ENCODE data around the gene SLF2.

SLF2 gene

DNA sequence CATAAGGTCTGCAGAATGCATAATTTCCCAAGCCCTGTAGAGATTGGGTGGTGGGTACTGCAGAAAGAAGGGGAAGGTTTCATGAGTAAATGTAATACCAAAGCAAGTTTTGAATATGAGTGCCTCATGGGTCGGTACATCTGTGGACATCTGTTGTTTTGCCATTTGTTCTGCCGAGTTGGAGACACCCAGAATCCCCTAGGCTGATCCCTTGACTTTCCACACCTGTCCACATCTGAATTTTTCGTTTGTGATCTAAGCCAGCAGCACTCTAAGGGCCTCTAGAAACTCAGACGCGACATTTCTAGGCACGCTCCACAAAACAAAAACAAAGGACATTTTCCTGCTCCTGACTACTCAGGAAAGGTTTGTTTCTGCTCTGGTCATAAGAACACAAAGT is 11.7 kb upstream of the SLF2 start:
- DNase-seq, result no peak

DNA sequence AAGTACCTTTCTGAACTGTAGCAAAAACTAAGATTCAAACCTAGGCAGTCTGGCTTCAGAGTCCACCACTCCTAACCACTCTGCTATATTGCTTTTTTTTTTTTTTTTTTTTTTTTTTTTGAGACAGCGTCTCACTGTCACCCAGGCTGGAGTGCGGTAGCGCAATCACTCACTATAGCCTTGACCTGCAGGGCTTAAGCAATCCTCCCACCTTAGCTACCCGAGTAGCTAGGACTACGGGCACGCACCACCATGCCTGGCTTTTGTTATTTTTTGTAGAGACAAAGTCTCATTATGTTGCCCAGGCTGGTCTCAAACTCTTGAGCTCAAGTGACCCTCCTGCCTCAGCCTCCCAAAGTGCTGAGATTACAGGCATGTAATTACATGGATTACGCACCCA is 10.1 kb upstream of the SLF2 start:
- no peak for DNase-seq

DNA sequence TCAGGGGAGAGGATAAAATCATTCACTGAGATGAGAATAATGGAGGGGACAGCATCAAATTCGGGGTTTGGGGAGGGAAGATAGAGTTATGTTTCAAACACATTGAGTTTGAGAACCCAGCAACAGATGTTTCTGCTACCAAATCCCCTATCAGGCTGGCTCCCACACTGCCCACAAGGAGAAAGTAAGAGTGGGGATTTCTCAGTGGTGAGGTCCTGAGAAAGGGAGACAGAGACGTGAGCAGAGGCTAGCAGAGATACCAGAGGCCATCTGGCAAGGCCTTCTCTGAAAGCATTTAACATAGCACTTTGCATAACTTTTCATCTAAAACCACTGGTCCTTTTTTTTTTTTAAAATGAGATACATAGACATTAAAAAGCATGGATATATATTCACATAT is 7.8 kb upstream of the SLF2 start:
- DNase-seq, result no peak

DNA sequence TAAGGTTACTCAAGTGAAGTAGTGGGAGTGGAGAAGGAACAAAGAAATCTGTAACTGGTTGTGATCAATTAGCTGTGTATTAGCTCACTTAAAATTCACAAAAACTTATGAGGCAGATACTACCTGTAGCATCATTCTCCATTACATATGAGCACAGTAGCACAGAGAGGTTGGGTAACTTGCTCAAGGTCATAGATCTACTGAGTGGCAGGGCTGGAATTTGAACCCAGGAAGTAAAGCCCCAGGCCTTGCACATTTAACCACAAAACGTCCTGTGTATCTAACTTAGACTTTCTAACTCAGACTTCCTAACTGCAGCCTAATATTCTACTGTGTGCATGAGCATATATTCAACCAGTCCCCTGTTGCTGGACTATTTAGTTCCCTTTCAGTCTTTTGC is 5.6 kb upstream of the SLF2 start:
- no peak for DNase-seq

DNA sequence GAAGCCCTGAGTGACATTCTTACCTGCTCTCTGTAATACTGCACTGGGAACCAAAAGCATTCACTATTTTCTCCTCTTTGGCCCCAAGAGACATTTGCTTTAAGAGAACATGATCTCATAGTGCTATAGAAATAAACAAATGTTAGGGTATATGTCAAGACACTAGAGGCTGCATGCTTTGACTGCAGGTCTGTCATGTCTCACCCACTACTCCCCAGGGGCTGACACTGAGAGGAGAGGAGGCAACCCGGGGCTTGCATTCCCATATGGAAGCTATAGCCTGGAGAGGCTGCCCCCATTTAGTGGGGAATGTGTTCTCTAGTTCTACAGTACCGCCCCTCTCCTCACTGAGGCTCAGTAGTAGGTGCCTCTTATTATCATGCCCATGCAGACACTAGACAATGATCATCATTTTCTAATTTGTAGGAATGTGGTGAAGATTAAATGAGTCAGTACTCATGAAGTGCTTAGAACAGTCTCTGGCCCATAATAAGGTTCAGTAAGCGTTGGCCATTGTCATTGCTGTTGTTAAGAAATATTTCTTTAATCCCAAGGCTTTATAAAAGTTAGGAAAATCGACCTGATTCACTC is 4.9 kb upstream of the SLF2 start:
- DNase-seq, result no peak

DNA sequence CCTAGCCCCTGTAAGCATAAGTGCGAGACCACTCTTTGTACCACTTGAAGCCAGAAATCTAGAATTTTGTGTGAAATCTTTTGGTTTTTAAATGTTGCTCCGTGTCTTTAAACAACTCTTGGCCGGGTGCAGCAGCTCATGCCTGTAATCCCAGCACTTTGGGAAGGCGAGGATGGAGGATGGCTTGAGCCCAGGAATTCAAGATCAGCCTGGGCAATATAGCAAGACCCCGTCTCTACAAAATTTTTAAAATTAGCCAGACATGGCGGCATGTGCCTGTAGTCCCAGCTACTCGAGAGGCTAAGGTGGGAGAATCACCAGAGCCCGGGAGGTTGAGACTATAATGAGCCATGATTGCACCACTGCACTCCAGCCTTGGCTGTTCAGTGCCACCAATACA is 4.4 kb upstream of the SLF2 start:
- no peak for DNase-seq

DNA sequence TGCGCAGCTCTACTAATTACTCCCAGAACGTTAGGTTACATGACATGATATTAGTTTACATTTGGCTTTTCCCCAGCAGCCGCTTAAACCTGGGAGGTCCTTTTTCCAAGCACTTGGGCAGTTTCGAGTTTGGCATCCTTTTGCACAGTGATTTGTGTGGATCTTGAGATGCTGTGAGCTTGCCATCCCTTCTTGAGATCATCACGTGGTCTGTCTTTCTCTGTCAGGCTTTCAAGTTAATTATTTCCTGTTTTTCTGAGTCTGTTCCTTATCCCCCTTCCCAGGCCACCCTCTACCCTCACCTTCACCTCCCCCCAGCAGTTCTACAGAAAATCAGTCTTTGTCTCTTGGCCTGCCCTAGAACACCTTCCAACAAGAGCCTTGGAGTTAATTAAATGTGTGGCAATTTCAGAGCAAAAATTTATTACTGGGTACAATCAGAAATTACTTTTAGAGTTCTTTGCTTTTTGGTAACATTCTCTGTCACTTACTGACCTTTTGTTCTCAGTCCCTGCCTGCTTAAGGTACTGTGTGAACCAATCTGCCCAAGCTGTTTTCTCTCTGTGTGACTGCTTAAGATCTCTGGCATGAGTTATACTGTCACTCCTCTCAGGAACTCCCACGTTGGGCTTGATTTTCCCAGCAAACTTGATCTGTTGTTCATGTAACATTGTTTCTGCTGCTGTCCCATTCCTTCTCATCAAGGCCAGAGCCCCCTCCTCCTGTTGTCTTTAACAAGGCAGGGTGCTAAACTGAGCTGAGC is 3.1 kb upstream of the SLF2 start:
- DNase-seq, result no peak

DNA sequence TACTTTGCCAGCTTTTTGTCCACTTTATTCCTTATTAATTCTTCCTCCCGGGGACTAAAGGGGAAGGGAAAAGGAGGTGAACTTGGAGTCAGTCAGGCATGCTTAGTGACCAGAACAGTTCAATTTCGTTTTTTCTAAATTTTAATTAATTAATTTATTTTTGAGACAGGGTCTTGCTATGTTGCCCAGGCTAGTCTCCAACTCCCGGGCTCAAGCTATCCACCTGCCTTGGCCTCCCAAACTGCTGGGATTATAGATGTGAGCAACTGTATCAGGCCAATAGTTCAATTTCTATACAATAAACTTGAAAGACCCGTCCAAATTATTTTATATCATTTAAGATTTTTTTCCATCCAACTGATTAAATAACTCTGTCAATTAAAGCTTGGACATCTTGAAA is 1.3 kb upstream of the SLF2 start:
- no peak for DNase-seq

DNA sequence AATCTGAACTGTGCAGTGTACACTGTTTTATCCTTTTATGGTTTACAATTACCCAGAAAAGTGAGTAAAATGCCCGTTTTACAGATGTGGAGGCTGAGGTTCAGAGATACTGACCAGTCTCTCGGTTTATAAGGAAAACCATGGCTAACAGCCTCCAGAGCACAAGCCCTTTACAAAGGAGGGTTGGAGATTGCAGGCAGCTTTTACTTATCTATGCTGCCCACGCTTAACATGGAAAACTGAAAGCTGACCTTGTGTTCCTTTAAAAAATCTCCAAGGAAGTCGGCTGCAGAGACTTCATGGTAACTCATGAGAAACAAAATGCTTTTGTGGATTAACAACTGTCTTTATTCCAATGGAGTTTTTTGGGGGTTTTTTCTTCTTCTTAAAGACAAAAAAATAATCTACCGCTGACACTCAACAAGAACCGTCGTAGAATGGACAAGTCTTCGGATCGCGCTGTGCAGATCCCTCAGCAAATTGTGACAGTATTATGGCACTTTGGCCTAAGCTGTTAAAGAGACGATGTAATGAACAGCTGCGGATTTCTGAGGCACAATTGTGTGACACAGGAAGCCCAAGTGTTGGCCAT is 654 bp upstream of the SLF2 start:
- DNase-seq, result no peak

DNA sequence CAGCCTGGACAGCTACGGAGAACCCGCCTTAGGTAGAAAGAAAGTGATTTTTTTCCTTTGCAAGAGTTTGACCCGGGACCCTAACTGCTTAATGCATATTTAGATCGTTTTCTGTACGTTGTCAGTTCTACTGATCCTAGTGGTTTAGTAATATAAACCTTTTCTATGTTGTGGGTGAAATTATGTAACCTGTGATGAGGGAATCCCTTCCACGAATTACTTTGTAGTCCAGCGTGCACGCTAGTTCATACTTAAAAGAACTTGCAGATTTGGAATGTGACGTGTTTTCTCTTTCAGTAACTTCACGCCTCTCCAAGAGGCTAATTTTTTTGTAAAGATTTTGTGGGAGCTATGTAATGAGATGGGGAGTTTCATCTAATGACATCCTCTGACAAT is 705 bp downstream of the SLF2 start:
- DNase-seq, result no peak

DNA sequence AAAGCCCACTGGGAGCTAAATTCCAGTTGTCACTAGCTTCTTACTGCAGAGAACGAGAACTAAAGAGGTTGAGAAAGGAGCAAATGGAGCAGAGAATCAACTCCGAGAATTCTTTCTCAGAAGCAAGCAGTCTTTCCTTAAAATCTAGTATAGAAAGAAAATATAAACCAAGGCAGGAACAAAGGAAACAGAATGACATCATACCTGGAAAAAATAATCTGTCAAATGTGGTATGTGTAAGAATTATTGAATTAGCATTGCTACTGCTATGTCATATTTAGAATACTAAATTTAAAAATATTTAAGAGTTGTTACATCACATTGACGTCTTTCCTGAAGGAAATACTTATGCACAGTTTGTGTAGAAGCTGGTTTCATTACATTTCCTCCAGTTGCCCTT is 4.3 kb downstream of the SLF2 start:
- no peak for DNase-seq

DNA sequence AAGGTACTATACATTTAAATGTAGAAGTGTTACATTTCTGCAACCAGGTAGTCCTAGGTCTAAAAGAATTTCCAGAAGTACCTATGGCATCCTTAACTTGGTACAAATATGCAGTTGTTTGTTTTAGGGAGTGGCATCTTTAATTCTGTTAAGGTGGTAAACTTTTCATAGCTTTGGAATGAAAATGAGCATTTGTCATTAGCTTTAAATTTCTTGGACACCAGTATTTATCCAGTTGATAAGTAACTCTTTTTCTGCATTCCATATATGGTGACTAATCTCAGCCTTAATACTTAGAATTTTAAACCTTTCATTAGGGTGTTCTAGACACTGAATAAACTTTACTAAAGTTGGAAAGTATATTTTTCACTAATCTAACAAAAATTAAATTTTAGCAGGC is 10.8 kb downstream of the SLF2 start:
- DNase-seq, result no peak

DNA sequence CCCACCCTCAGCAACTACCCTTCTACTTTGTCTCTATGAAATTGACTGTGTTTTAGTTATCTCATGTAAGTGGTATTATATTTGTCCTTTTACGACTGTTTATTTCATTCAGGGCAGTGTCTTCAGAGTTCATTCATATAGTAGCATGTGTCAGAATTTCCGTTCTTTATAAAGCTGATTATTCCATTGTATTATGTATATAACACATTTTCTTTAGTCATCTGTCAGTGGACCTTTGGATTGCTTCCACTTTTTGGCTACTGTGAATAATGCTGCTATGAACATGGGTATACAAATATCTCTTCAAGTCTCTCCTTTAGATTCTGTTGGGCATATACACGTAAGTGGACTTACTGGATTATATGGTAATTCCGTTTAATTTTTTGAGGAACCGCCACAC is 14.5 kb downstream of the SLF2 start:
- DNase-seq, result no peak

DNA sequence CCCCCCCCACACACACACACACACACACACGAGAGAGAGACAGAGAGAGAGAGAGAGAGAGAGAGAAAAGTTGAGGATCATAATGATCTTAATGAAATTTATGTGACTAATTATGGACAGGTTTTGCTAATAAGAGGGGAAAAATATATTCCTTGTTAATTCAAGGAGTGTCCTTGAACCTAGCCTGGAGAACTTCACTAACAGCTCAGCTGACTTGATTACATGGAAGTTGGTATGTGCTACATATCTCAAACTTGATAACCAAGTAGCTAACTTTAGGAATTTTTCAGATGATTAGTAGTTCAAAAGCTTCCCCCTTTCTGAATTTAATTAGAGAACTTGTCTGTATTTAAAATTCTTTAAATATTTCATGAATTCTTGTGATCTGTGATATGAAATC is 15.3 kb downstream of the SLF2 start:
- DNase-seq, result no peak

DNA sequence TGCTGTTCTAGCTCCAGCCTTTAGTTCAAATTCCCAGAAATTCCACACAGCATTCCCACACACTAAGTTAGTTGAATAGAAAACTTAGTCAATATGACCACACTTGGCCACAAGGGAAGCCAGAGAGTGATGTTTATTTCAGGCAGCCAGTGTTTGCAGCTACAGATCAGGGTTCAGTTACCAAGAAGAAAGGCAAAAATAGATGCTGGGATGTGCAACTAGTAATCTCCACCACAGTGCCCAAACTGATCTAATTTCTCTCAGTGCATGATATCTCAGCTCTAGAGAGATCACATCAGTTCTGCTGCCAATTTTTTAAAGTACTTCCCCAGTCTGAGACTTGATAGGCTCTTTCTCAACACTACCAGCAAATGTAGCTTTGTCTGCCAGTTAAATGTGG is 17.6 kb downstream of the SLF2 start:
- no peak for DNase-seq

DNA sequence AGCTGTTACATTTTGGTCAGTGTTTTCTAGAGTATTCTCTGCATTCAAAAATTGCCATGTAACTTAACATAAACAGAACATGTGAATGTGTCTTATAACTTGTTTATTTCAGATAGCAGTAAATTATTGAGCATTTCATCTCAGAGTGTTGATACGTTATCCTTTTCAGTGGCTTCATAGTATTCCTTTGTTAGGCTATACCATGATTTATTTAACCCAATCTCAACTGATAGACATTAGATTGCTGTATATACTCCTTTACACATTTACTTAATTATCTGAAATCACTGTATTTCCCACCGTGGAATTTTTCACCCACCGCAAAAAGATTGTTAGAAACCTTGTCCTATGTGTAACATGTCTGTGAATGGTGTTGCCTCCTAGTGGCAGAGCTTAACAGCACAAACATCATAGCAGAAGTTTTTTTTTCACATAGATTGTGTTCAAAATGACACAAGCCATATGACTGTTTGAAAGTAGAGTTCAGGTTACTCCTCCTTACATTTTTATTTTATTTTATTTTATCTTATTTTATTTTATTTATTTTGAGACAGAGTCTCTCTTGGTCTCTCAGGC is 21.4 kb downstream of the SLF2 start:
- no peak for DNase-seq

DNA sequence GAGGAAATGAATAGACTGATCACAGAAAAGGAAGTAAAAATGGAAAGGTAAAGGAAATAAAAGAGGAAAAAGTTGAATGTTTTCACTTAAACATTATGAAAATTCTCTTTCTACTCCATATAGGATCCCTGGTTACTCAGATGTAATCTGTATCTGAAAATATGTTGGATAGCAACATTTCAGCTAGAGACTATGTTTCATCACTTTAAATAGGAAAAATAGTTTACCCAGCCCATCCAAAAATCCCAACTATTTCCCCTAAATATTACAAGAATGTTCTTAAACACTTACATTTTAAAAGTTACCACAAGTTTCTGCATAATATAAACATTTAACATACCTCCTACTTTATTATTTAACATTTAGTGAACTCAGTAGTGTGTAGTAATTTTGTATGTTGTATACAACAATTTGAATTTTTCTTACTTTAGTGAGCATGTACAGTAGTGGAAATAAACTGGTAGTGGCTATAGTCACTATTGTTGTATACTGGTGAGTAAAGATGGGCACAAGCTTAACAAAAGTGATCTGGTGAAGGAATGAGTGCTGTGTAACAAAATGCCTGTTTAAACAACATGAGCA is 27.1 kb downstream of the SLF2 start:
- no peak for DNase-seq

DNA sequence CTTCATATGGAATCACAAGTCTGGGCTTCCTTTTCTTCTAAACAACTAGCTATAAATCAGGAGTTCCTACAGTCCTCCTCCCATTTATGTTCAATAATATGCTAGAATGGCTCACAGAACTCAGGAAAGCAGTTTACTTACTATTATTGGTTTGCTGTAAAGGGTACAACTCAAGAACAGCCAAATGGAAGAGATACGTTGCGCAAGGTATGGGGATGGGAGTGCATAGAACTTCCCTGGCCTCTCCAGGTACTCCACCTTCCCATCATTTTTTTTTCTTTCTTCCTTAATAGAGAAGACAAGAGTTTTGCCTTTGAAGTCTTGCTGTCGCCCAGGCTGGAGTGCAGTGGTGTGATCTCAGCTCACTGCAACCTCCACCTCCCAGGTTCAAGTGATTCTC is 29.5 kb downstream of the SLF2 start:
- no peak for DNase-seq

DNA sequence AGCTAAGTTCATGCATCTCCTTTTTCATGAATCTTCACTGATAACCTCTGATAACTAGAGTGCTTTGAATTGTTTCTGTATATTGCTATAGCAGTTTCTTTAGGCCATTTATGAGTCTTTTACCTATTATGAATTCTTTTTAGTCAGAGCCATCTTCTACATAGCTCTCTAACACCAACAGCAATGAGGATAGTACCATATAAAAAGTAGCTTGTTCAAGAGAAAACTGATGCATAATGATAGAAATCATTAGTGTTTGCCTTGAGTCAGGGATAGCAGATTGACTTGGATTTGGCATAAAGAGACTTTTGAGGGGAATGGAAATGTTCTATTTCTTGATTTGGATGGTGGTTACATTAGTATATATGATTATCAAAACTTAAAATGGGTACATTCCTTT is 30.7 kb downstream of the SLF2 start:
- no peak for DNase-seq

DNA sequence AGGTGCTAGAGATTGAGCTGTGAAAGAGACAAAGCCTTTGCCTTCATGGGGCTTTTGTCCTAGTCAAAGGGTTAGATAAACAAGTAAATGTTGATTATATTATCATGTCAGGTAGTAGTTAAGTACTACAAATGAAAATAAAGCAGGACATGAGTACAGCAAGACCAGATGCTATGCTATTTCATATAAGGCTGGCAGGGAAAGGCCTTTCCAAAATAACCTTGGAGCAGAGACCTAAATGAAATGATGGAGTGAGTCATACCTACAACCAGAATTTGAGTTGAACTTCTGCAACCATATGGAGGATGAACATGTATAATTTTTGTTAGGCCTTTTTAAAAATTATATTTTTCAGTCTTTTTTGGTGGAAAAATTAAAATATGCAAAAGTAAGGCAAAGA is 33.0 kb downstream of the SLF2 start:
- no peak for DNase-seq

DNA sequence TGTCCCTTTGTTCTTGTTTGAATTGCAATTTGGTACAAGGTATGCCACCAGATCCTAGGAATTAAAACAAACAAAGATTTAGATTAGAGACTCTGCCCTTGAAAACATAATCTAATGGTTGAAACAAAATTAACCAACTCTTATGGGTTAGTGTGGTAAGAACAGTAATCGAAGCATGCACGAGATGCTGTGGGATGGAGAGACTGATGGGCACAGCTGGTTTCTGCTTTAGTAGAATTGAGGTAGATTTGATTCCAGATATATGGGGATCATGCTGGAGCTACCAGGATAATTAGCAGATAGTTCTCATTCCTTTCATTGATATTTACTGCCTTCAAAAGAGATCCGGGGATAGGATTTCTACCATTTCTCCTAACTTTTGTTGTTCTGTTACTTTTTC is 36.2 kb downstream of the SLF2 start:
- DNase-seq, result no peak

DNA sequence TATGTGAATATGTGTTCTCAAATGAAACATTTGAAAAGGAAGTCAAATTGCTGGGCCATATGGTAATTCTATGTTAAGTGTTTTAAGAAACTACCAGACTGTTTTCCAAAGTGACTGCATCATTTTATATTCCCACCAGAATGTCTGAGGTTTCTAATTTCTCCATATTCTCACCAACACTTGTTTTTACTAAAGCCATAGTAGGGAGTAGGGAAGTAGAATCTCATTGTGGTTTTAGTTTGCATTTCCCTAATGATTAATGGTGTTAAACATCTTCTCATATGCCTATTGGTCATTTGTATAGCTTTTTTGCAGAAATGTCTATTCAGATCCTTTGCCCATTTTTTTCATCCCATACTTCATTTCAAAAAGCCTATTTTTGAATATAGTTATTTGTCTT is 47.5 kb downstream of the SLF2 start:
- DNase-seq, result no peak

DNA sequence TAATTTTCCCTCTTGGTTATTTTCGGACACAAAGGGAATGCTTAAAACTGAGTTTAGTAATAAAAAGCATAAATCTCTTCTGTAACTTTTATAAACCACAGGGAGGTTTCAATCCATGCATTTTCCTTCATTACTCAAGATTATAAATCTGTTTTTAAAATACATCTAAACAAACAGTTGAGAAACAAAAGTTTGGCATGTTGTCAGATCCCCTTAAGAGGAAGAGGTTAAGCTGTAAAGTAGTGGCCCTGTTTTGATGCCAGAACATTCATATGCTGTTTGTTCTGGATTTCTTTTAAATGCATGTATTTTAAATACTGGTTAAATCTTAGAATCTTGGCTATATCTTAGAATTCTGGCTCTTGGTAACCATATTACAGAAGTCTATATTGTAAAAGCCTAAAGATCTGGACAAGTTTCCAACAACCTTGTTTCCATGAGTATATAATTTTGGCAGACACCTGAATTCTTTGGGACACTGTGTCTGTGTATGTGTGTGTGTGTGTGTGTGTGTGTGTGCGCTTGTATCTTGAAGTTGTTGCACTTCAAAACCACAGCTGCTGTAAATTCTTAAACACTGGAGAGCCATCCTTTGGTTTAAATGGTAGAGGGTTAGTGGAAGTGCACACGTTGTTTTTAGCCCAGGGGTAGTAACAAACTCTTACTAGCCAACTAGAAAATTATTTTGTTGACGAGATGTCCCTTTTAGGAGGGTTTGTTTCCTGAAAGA is 49.8 kb downstream of the SLF2 start:
- no peak for DNase-seq

Measured in activated CD8-positive, alpha-beta memory T cell treated with anti-CD3 and anti-CD28 coated beads, Interleukin-2, amount 50 U/mL, for 48 hours (primary cell).